GM06990 (cell line): Measurements from ENCODE around the gene CALHM1.

Experiments
- DNase-seq: peaks from one replicate; pipeline ENCODE4 v3.0.0-alpha.2; 2011; ENCODE audit not compliant: insufficient read length; ENCODE audit errors: extremely low read depth
- H3K27me3 ChIP-seq: replicated peaks from 2 replicates; pipeline ENCODE4 v1.6.0; 2011; ENCODE audit warnings: low read length; ENCODE audit not compliant: control insufficient read depth, insufficient read depth
- H3K36me3 ChIP-seq: 2 replicates; pipeline ENCODE4 v1.5.1; 2011; ENCODE audit warnings: low read length; ENCODE audit not compliant: control insufficient read depth, insufficient read depth
- H3K4me3 ChIP-seq: replicated peaks from 2 replicates; pipeline ENCODE4 v1.5.1; 2011; ENCODE audit warnings: low read depth, mild to moderate bottlenecking, control low read depth, low read length
- CTCF ChIP-seq: IDR thresholded peaks from 2 replicates; pipeline ENCODE4 v1.5.1; 2011; ENCODE audit warnings: low read length, control low read depth, mild to moderate bottlenecking, inconsistent platforms; ENCODE audit not compliant: insufficient read depth, poor library complexity, severe bottlenecking

The CALHM1 gene

GRCh38 chr10:103447187-103447586 is 11.5 kb downstream of the CALHM1 start:
- DNase-seq = no peak
- TF ChIP-seq CTCF = no peak
- H3K4me3 ChIP-seq = no peak overlapping the region
- peaks cover 46% of the 10 kb centered on the region for H3K36me3 ChIP-seq
- H3K27me3 ChIP-seq = no peaks in the 10 kb centered on the region

- no peak for DNase-seq
- H3K27me3 ChIP-seq = no peaks in the 10 kb centered on the region
- peaks cover 52% of the 10 kb centered on the region for H3K36me3 ChIP-seq
- no peak overlapping the region for H3K4me3 ChIP-seq
- no peak for TF ChIP-seq CTCF
Measured at GRCh38 chr10:103445767-103446567, 12.7 kb downstream of the CALHM1 start.

- TF ChIP-seq CTCF = no peak
- H3K36me3 ChIP-seq = peaks cover 56% of the 10 kb centered on the region
- no peak overlapping the region for H3K4me3 ChIP-seq
- H3K27me3 ChIP-seq = no peaks in the 10 kb centered on the region
- DNase-seq = no peak
Measured at GRCh38 chr10:103445366-103445765, 13.3 kb downstream of the CALHM1 start.

GRCh38 chr10:103444478-103444877 is 14.2 kb downstream of the CALHM1 start:
- no peak for TF ChIP-seq CTCF
- no peak for DNase-seq
- no peaks in the 10 kb centered on the region for H3K27me3 ChIP-seq
- H3K36me3 ChIP-seq = peaks cover 62% of the 10 kb centered on the region
- H3K4me3 ChIP-seq = no peak overlapping the region

GRCh38 chr10:103443475-103444185 is 15.1 kb downstream of the CALHM1 start:
- Histone ChIP-seq H3K36me3 (peaks cover 56% of the 10 kb centered on the region), H3K27me3 (no peaks in the 10 kb centered on the region), H3K4me3 (no peak overlapping the region)
- TF ChIP-seq CTCF = no peak
- DNase-seq = no peak
